Right atrium auricular region (tissue), 2 donors: ENCODE data around the gene UPF1. TPM values are rescaled to one million over a fixed set of nuclear protein-coding genes. Genes with fewer than 3 reads are reported as not detected.

ENCODE experiments used
- DNase-seq: peaks from one replicate; pipeline ENCODE4 v3.0.0-alpha.2; 2019; ENCODE audit warnings: low spot score
- H3K27ac ChIP-seq, 2 donors: fragments of 200-600 bp; sonication (generic); 1 replicate in 1 of 2; 2 replicates in 1 of 2; pipeline ENCODE4 v1.5.1; 2016 to 2019
- H3K27me3 ChIP-seq, 2 donors: fragments of 200-600 bp; sonication (generic); one replicate each; pipeline versions ENCODE4 v1.5.1 to v1.6.0; 2017 to 2019
- H3K36me3 ChIP-seq: fragments of 200-600 bp; sonication (generic); one replicate; pipeline ENCODE4 v1.5.1; 2016
- H3K4me1 ChIP-seq, 2 donors: fragments of 200-600 bp; sonication (generic); one replicate each; pipeline versions ENCODE4 v1.5.1 to v1.6.0; 2017 to 2019
- H3K4me3 ChIP-seq, 2 donors: fragments of 200-600 bp; sonication (generic); 1 replicate in 1 of 2; 2 replicates in 1 of 2; pipeline ENCODE4 v1.5.1; 2017 to 2019; ENCODE audit warnings: mild to moderate bottlenecking in 1 of 2, moderate library complexity in 1 of 2
- H3K9me3 ChIP-seq, 2 donors: fragments of 200-600 bp; sonication (generic); one replicate each; pipeline ENCODE4 v1.5.1; 2019
- CTCF ChIP-seq, 2 donors: fragments of 200-600 bp; sonication (generic); IDR thresholded peaks; one replicate each; pipeline ENCODE4 v1.5.1; 2019; ENCODE audit warnings: antibody characterized with exemption in 2 of 2
- total RNA-seq, 2 donors: library from RNA; depleted of rRNA; stranded (reverse); fragments of >200 nt; gene quantifications; one replicate each; pipeline ENCODE4 v1.1.0, GENCODE V29; 2016

UPF1 gene
- total RNA-seq, 2 donors from 2014 or later = 27.6 to 61.5 TPM

GRCh38 chr19:18830488-18830887 lies 1.3 kb upstream of the UPF1 start:
- H3K4me1 ChIP-seq = peaks cover 0 to 27% of the 10 kb centered on the region in 2 donors
- DNase-seq = no peak
- peaks cover 0 to 10% of the 10 kb centered on the region in 2 donors for H3K9me3 ChIP-seq
- TF ChIP-seq CTCF (IDR thresholded peaks at IDR 0.05) = no peak
- H3K27me3 ChIP-seq = no peaks in the 10 kb centered on the region
- peaks cover 8% of the 10 kb centered on the region for H3K36me3 ChIP-seq
- no peak overlapping the region for H3K27ac ChIP-seq
- no peak overlapping the region for H3K4me3 ChIP-seq

- H3K4me3 ChIP-seq = peak overlapping the region; percentile 78 to 83
- peak overlapping the region; percentile 78 to 82 for H3K27ac ChIP-seq
- DNase-seq = no peak
- H3K36me3 ChIP-seq = peaks cover 9% of the 10 kb centered on the region
- TF ChIP-seq CTCF (IDR thresholded peaks at IDR 0.05) = peak in 1 of 2 donors; percentile 25
- H3K27me3 ChIP-seq = no peaks in the 10 kb centered on the region
- H3K4me1 ChIP-seq = peaks cover 0 to 37% of the 10 kb centered on the region in 2 donors
- H3K9me3 ChIP-seq = no peaks in the 10 kb centered on the region
Measured at GRCh38 chr19:18832306-18833140, 764 bp downstream of the UPF1 start.

- Histone ChIP-seq H3K27me3 (no peaks in the 10 kb centered on the region), H3K4me3 (peak overlapping the region; percentile 78 to 83), H3K36me3 (peaks cover 13% of the 10 kb centered on the region), H3K27ac (peak overlapping the region in 1 of 2 donors; percentile 82), H3K9me3 (no peaks in the 10 kb centered on the region), H3K4me1 (peaks cover 0 to 37% of the 10 kb centered on the region in 2 donors)
- DNase-seq = no peak
- TF ChIP-seq CTCF (IDR thresholded peaks at IDR 0.05) = no peak
Measured at GRCh38 chr19:18833141-18833476, 1.4 kb downstream of the UPF1 start.

- peaks cover 0 to 46% of the 10 kb centered on the region in 2 donors for H3K4me1 ChIP-seq
- peaks cover 15% of the 10 kb centered on the region for H3K36me3 ChIP-seq
- peak overlapping the region; percentile 78 to 83 for H3K4me3 ChIP-seq
- H3K9me3 ChIP-seq = no peaks in the 10 kb centered on the region
- no peak for DNase-seq
- peak overlapping the region in 1 of 2 donors; percentile 82 for H3K27ac ChIP-seq
- H3K27me3 ChIP-seq = no peaks in the 10 kb centered on the region
- no peak for TF ChIP-seq CTCF (IDR thresholded peaks at IDR 0.05)
Measured at GRCh38 chr19:18833849-18834643, 2.3 kb downstream of the UPF1 start.

- TF ChIP-seq CTCF (IDR thresholded peaks at IDR 0.05) = no peak
- Histone ChIP-seq H3K9me3 (no peaks in the 10 kb centered on the region), H3K27me3 (no peaks in the 10 kb centered on the region), H3K4me1 (peaks cover 0 to 52% of the 10 kb centered on the region in 2 donors), H3K36me3 (peaks cover 15% of the 10 kb centered on the region), H3K4me3 (no peak overlapping the region), H3K27ac (no peak overlapping the region)
- DNase-seq = no peak
Measured at GRCh38 chr19:18834644-18834984, 2.9 kb downstream of the UPF1 start.
